HepG2 (cell line): Measurements from ENCODE around the gene IGF2BP3. TPM values are rescaled to one million over a fixed set of nuclear protein-coding genes. Genes with fewer than 3 reads are reported as not detected.

Experiments used
- CEBPG ChIP-seq: IDR thresholded peaks from 2 replicates; pipeline ENCODE4 v1.6.1; 2016
- HMGXB3 ChIP-seq: sonication (generic); formaldehyde crosslinking; IDR thresholded peaks from 2 replicates; pipeline ENCODE4 v1.4.0; 2020; ENCODE audit warnings: missing genetic modification reagents, borderline replicate concordance
- MLLT10 ChIP-seq: sonication (generic); formaldehyde crosslinking; IDR thresholded peaks from 2 replicates; pipeline ENCODE4 v1.4.0; 2020; ENCODE audit warnings: missing genetic modification reagents
- MXD4 ChIP-seq: IDR thresholded peaks from 2 replicates; pipeline ENCODE4 v1.6.1; 2016; ENCODE audit warnings: mild to moderate bottlenecking, missing biosample characterization, missing genetic modification reagents
- MYC ChIP-seq: sonication (generic); formaldehyde crosslinking; IDR thresholded peaks from 2 replicates; pipeline ENCODE4 v1.9.0; 2021; ENCODE audit warnings: missing genetic modification reagents, borderline replicate concordance
- MYNN ChIP-seq: sonication (generic); formaldehyde crosslinking; IDR thresholded peaks from 2 replicates; pipeline ENCODE4 v1.4.0; 2020; ENCODE audit warnings: mild to moderate bottlenecking, low read depth, missing genetic modification reagents
- PLRG1 ChIP-seq: fragments of 450-650 bp; conservative IDR thresholded peaks from 2 replicates; pipeline ENCODE4 v1.6.1; 2016
- RARG ChIP-seq: sonication (generic); formaldehyde crosslinking; IDR thresholded peaks from 2 replicates; pipeline ENCODE4 v1.4.0; 2020; ENCODE audit warnings: low read depth, mild to moderate bottlenecking, missing genetic modification reagents
- SALL1 ChIP-seq: sonication (generic); formaldehyde crosslinking; IDR thresholded peaks from 2 replicates; pipeline ENCODE4 v1.8.0; 2022; ENCODE audit warnings: mild to moderate bottlenecking, missing genetic modification reagents
- SRF ChIP-seq: IDR thresholded peaks from 2 replicates; pipeline ENCODE4 v1.6.1; 2011; ENCODE audit warnings: mild to moderate bottlenecking, low read depth, low read length, moderate library complexity
- TFE3 ChIP-seq: IDR thresholded peaks from 2 replicates; pipeline ENCODE4 v1.6.1; 2016
- ZBTB10 ChIP-seq: sonication (generic); formaldehyde crosslinking; IDR thresholded peaks from 2 replicates; pipeline ENCODE4 v1.4.0; 2020; ENCODE audit warnings: missing genetic modification reagents, borderline replicate concordance
- ZNF264 ChIP-seq: sonication (generic); formaldehyde crosslinking; IDR thresholded peaks from 2 replicates; pipeline ENCODE4 v1.4.0; 2020; ENCODE audit warnings: missing genetic modification reagents
- ZNF44 ChIP-seq: sonication (generic); formaldehyde crosslinking; IDR thresholded peaks from 2 replicates; pipeline ENCODE4 v1.5.1; 2020; ENCODE audit warnings: mild to moderate bottlenecking, missing genetic modification reagents
- ZNF660 ChIP-seq: sonication (generic); formaldehyde crosslinking; IDR thresholded peaks from 2 replicates; pipeline ENCODE4 v1.5.1; 2020; ENCODE audit warnings: mild to moderate bottlenecking, low read depth, missing genetic modification reagents, borderline replicate concordance
- ZNF703 ChIP-seq: sonication (generic); formaldehyde crosslinking; IDR thresholded peaks from 2 replicates; pipeline ENCODE4 v1.5.1; 2020; ENCODE audit warnings: missing genetic modification reagents, mild to moderate bottlenecking, moderate library complexity, borderline replicate concordance
- polyA plus RNA-seq, 8 experiments: library from polyadenylated mRNA; depleted of rRNA in 3 of 8; stranded (reverse) in 7 of 8; unstranded in 1 of 8; fragments of >200 nt; fragmentation: Illumina TruSeq in 4 of 8; extraction: Trizol in 4 of 8; gene quantifications; 2 replicates each; pipeline versions ENCODE4 v1.2.1 to v1.2.3, GENCODE V29; 2011 to 2016; ENCODE audit warnings: low read depth in 4 of 8, missing spikeins in 1 of 8, mixed read lengths in 1 of 8; ENCODE audit not compliant: insufficient read depth in 1 of 8
- total RNA-seq, 5 experiments: library from RNA; depleted of rRNA; stranded (reverse); fragments of >200 nt; fragmentation: Illumina TruSeq; extraction: Trizol; gene quantifications; 2 replicates each; pipeline ENCODE4 v1.2.3, GENCODE V29; 2016; ENCODE audit warnings: low read depth in 1 of 5

Gene IGF2BP3
- total and polyA plus RNA-seq, 2 of the 13 experiments (the other 11 are each of a cell fraction or from before 2014, with no cell fraction given), result 37.7 to 39.5 TPM

- TF ChIP-seq HMGXB3 (CRISPR knock-in tag) (no peak), PLRG1 (no peak), ZNF703 (CRISPR knock-in tag) (no peak), SRF (no peak), RARG (CRISPR knock-in tag) (no peak), ZNF44 (CRISPR knock-in tag) (no peak), ZNF660 (CRISPR knock-in tag) (no peak), MYNN (CRISPR knock-in tag) (no peak), SALL1 (peak; percentile 75), ZNF264 (no peak), CEBPG (CRISPR knock-in tag) (peak; percentile 19; the same call in 1 of the 2 replicates), TFE3 (CRISPR knock-in tag) (0 out of 2 replicates have a peak, but pooled peaks have one; percentile 23), MYC (CRISPR knock-in tag) (peak; percentile 70; the same call in 1 of the 2 replicates), MLLT10 (CRISPR knock-in tag) (no peak), MXD4 (CRISPR knock-in tag) (no peak), ZBTB10 (CRISPR knock-in tag) (no peak)
Observed at GRCh38 chr7:23471106-23471859, 992 bp upstream of the IGF2BP3 start (continued).
